ENCODE measurements around the gene WFDC12.

- TF ChIP-seq POLR2A (IDR thresholded peaks at IDR 0.05; ENCODE audit: low read depth, low read length) = no peak
- TF ChIP-seq POLR2AphosphoS5 (IDR thresholded peaks at IDR 0.05; ENCODE audit: low read depth, low read length) = no peak
These were observed 37.0 kb downstream of the WFDC12 start for GRCh38 chr20:45087097-45087790.
